Keratinocyte (primary cell): Measurements from ENCODE around the gene GAL. TPM values are rescaled to one million over a fixed set of nuclear protein-coding genes. Genes with fewer than 3 reads are reported as not detected.

Experiments
- DNase-seq: peaks from one replicate; pipeline ENCODE4 v3.0.0-alpha.2; 2011; ENCODE audit warnings: low read depth, missing footprints, low spot score
- FAIRE-seq: peaks from 2 replicates; lab custom pipeline; 2011; peaks lifted over from hg19 to GRCh38; lab: Jason Lieb, UNC
- H2AFZ ChIP-seq: 2 replicates; pipeline ENCODE4 v1.6.0; 2012; ENCODE audit warnings: low read length, control low read depth, inconsistent platforms; ENCODE audit not compliant: control insufficient read depth
- H3K27ac ChIP-seq: 2 replicates; pipeline ENCODE4 v1.5.1; 2011; ENCODE audit warnings: low read length; ENCODE audit not compliant: control insufficient read depth, insufficient read depth
- H3K27me3 ChIP-seq: 3 replicates; pipeline ENCODE4 v1.6.0; 2011; ENCODE audit warnings: low read length; ENCODE audit not compliant: control insufficient read depth, insufficient read depth; ENCODE audit errors: extremely low read depth
- H3K36me3 ChIP-seq, 2 experiments: 2 replicates in 1 of 2; 3 replicates in 1 of 2; pipeline ENCODE4 v1.5.1; 2011; ENCODE audit warnings: low read length in 2 of 2, mild to moderate bottlenecking in 1 of 2; ENCODE audit not compliant: control insufficient read depth in 2 of 2, insufficient read depth in 2 of 2; ENCODE audit errors: extremely low read depth in 1 of 2
- H3K4me1 ChIP-seq: 3 replicates; pipeline ENCODE4 v1.5.1; 2011; ENCODE audit warnings: low read length; ENCODE audit not compliant: control insufficient read depth, insufficient read depth; ENCODE audit errors: extremely low read depth
- H3K4me2 ChIP-seq: 3 replicates; pipeline ENCODE4 v1.6.0; 2011; ENCODE audit warnings: low read depth, low read length; ENCODE audit not compliant: control insufficient read depth, insufficient read depth; ENCODE audit errors: extremely low read depth
- H3K4me3 ChIP-seq, 3 experiments: fragments of 200-600 bp in 1 of 3; sonication (generic) in 1 of 3; 2 replicates in 2 of 3; 3 replicates in 1 of 3; pipeline ENCODE4 v1.5.1; 2011 to 2016; ENCODE audit warnings: low read length in 3 of 3, mild to moderate bottlenecking in 3 of 3, control low read depth in 2 of 3, inconsistent platforms in 1 of 3, low read depth in 1 of 3, mixed read lengths in 1 of 3, mixed run types in 1 of 3, moderate library complexity in 1 of 3; ENCODE audit not compliant: control insufficient read depth in 2 of 3, insufficient read depth in 2 of 3; ENCODE audit errors: extremely low read depth in 1 of 3
- H3K79me2 ChIP-seq: 2 replicates; pipeline ENCODE4 v1.6.0; 2012; ENCODE audit warnings: low read length; ENCODE audit not compliant: control insufficient read depth, insufficient read depth
- H3K9ac ChIP-seq: 3 replicates; pipeline ENCODE4 v1.6.0; 2011; ENCODE audit warnings: low read length; ENCODE audit not compliant: control insufficient read depth, insufficient read depth; ENCODE audit errors: extremely low read depth
- H3K9me1 ChIP-seq: 3 replicates; pipeline ENCODE4 v1.6.0; 2011; ENCODE audit warnings: low read length; ENCODE audit not compliant: control insufficient read depth, insufficient read depth; ENCODE audit errors: extremely low read depth
- H3K9me3 ChIP-seq: 2 replicates; pipeline ENCODE4 v1.5.1; 2012; ENCODE audit warnings: low read depth, low read length; ENCODE audit not compliant: control insufficient read depth
- H4K20me1 ChIP-seq: 3 replicates; pipeline ENCODE4 v1.6.0; 2011; ENCODE audit warnings: low read length; ENCODE audit not compliant: control insufficient read depth, insufficient read depth; ENCODE audit errors: extremely low read depth
- CTCF ChIP-seq, 3 experiments: IDR thresholded peaks in 1 of 3; conservative IDR thresholded peaks in 1 of 3; optimal IDR thresholded peaks in 1 of 3; 2 replicates in 2 of 3; 3 replicates in 1 of 3; pipeline versions ENCODE3 to v1.5.1; 2011; ENCODE audit warnings: low read length in 3 of 3, mild to moderate bottlenecking in 3 of 3, moderate library complexity in 2 of 3, control low read depth in 1 of 3, inconsistent platforms in 1 of 3; ENCODE audit not compliant: insufficient read depth in 2 of 3; ENCODE audit errors: extremely low read depth in 1 of 3
- EZH2 ChIP-seq: IDR thresholded peaks from one replicate; pipeline ENCODE4 v1.6.1; 2012; ENCODE audit warnings: inconsistent platforms, mild to moderate bottlenecking, low read length, moderate library complexity
- dilution Hi-C: fragments of 300-500 bp; cut with MboI; formaldehyde crosslinking; loops from one replicate; pipeline ENCODE4 v1.7.0; 2020; ENCODE audit warnings: low sequenced_read_pairs; ENCODE audit not compliant: extremely low pct_ligation_motif_present
- polyA plus RNA-seq, 5 experiments: library from polyadenylated mRNA; depleted of rRNA in 3 of 5; stranded (reverse) in 3 of 5; stranded (forward) in 1 of 5; unstranded in 1 of 5; fragments of >200 nt; gene quantifications; 1 replicate in 1 of 5; 2 replicates in 3 of 5; 3 replicates in 1 of 5; pipeline versions ENCODE4 v1.2.1 to v1.2.3, GENCODE V29; 2011 to 2012; ENCODE audit warnings: missing spikeins in 2 of 5, low read depth in 1 of 5, low replicate concordance in 1 of 5

GAL gene
- polyA plus RNA-seq, 1 donor (not counting 4 experiments of a cell fraction or from before 2014, with no cell fraction given) = 2.2 TPM

GRCh38 chr11:68659158-68659921 is 25.0 kb upstream of the GAL start:
- FAIRE-seq (no peak), DNase-seq (no peak)
- TF ChIP-seq CTCF (optimal IDR thresholded peaks at IDR 0.05 in 1 of 3, IDR thresholded peaks at IDR 0.05 in 1 of 3, conservative IDR thresholded peaks at IDR 0.05 in 1 of 3; ENCODE audit: extremely low read depth in 1 of 3, insufficient read depth in 2 of 3, low read length in 3 of 3) (no peak), EZH2 (no peak)
- Histone ChIP-seq H3K4me1 (no peaks in the 10 kb centered on the region), H3K27ac (no peak overlapping the region), H3K4me2 (no peak overlapping the region), H3K9me3 (no peaks in the 10 kb centered on the region), H3K4me3 (no peak overlapping the region), H3K79me2 (no peaks in the 10 kb centered on the region), H2AFZ (no peak overlapping the region), H3K9ac (no peak overlapping the region), H3K9me1 (no peaks in the 10 kb centered on the region), H3K36me3 (no peaks in the 10 kb centered on the region), H3K27me3 (peaks cover 6% of the 10 kb centered on the region), H4K20me1 (no peaks in the 10 kb centered on the region)
- dilution Hi-C loops = no loop called here

- DNase-seq (no peak), FAIRE-seq (no peak)
- Histone ChIP-seq H3K27ac (no peak overlapping the region), H3K4me1 (no peaks in the 10 kb centered on the region), H3K9me3 (no peaks in the 10 kb centered on the region), H3K36me3 (no peaks in the 10 kb centered on the region), H3K9me1 (no peaks in the 10 kb centered on the region), H3K4me2 (no peak overlapping the region), H3K4me3 (no peak overlapping the region), H3K79me2 (no peaks in the 10 kb centered on the region), H2AFZ (no peak overlapping the region), H3K27me3 (peaks cover 6% of the 10 kb centered on the region), H4K20me1 (no peaks in the 10 kb centered on the region), H3K9ac (no peak overlapping the region)
- dilution Hi-C loops = no loop called here
- TF ChIP-seq CTCF (optimal IDR thresholded peaks at IDR 0.05 in 1 of 3, IDR thresholded peaks at IDR 0.05 in 1 of 3, conservative IDR thresholded peaks at IDR 0.05 in 1 of 3; ENCODE audit: extremely low read depth in 1 of 3, insufficient read depth in 2 of 3, low read length in 3 of 3) = no peak
- TF ChIP-seq EZH2 = no peak
Observed at GRCh38 chr11:68660066-68660810, 24.1 kb upstream of the GAL start.
